PC-9 (cell line): Measurements from ENCODE around the gene HCFC1R1.

Experiments used
- CTCF ChIP-seq: fragments of 200-600 bp; sonication (generic); conservative IDR thresholded peaks from 2 replicates; pipeline ENCODE4 v1.6.1; 2017; ENCODE audit warnings: mixed run types, antibody characterized with exemption, mild to moderate bottlenecking, moderate library complexity
- EZH2 ChIP-seq: fragments of 200-600 bp; sonication (generic); IDR thresholded peaks from 2 replicates; pipeline ENCODE4 v1.8.0; 2017; ENCODE audit warnings: antibody characterized with exemption, low read depth

- TF ChIP-seq CTCF (no peak), EZH2 (no peak)
Observed at GRCh38 chr16:2973605-2974318, 50.0 kb downstream of the HCFC1R1 start.
